Measurements from ENCODE around the gene GSK3A. TPM values are rescaled to one million over a fixed set of nuclear protein-coding genes. Genes with fewer than 3 reads are reported as not detected.

GSK3A gene
- total RNA-seq, 1 experiment from 2014 or later = 25.0 TPM

DNA sequence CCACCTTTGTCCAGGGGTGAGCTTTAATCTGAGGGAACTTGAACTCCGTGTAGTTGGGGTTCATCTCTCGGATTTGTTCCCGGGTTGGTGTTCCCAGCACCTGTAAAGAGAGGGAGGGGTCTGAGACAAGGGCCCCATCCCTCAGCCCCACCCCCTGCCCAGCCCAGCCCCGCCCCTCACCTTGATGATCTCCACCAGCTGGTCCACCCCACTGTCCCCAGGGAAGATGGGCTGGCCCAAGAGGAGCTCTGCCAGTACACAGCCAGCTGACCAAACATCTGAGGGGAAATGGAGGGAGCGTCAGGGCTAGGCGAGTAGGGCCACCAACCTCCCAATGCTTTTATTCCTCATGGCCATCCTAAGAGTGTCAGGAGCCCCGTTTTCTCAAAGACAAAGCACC lies 9.3 kb downstream of the GSK3A start:
- H3K9ac ChIP-seq (ENCODE audit: low read length) = no peak overlapping the region
- POLR2A ChIA-PET (ENCODE audit: unreplicated experiment) = no interaction called here
- no peaks in the 10 kb centered on the region for H3K9me3 ChIP-seq (ENCODE audit: low read length)
- no peaks in the 10 kb centered on the region for H3K9me2 ChIP-seq (replicated peaks; ENCODE audit: low read length)
- TF ChIP-seq EZH2 (IDR thresholded peaks at IDR 0.05; ENCODE audit: low read length, unreplicated experiment) = no peak
- TF ChIP-seq EZH2phosphoT487 (IDR thresholded peaks at IDR 0.05; ENCODE audit: borderline replicate concordance, low read length) = no peak
- TF ChIP-seq, protein P1, sequence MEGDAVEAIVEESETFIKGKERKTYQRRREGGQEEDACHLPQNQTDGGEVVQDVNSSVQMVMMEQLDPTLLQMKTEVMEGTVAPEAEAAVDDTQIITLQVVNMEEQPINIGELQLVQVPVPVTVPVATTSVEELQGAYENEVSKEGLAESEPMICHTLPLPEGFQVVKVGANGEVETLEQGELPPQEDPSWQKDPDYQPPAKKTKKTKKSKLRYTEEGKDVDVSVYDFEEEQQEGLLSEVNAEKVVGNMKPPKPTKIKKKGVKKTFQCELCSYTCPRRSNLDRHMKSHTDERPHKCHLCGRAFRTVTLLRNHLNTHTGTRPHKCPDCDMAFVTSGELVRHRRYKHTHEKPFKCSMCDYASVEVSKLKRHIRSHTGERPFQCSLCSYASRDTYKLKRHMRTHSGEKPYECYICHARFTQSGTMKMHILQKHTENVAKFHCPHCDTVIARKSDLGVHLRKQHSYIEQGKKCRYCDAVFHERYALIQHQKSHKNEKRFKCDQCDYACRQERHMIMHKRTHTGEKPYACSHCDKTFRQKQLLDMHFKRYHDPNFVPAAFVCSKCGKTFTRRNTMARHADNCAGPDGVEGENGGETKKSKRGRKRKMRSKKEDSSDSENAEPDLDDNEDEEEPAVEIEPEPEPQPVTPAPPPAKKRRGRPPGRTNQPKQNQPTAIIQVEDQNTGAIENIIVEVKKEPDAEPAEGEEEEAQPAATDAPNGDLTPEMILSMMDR (conservative IDR thresholded peaks at IDR 0.05; ENCODE audit: low read depth, low read length) = no peak
- intact Hi-C loops (cut with micrococcal nuclease) = no loop called here
- H2AFZ ChIP-seq (ENCODE audit: low read length) = no peak overlapping the region
- H3K27me3 ChIP-seq (ENCODE audit: low read length) = no peaks in the 10 kb centered on the region
- no peak overlapping the region for H3K4me2 ChIP-seq (ENCODE audit: low read length)
- no peaks in the 10 kb centered on the region for H3K4me1 ChIP-seq (ENCODE audit: insufficient read depth, low read length)
- ATAC-seq (no peak), DNase-seq (no peak)
- H4K20me1 ChIP-seq (ENCODE audit: low read length) = no peaks in the 10 kb centered on the region
- CTCF ChIA-PET = no interaction called here
- H3K27ac ChIP-seq (ENCODE audit: low read length) = no peak overlapping the region
- H3K79me2 ChIP-seq (ENCODE audit: low read length) = no peaks in the 10 kb centered on the region
- H3K36me3 ChIP-seq (ENCODE audit: low read depth, low read length) = no peaks in the 10 kb centered on the region; the same call in 1 of the 2 replicates
- BruUV-seq (replicated peaks) = no TSS peak
- no peaks in the 10 kb centered on the region for H3F3A ChIP-seq (ENCODE audit: low read length, unreplicated experiment)
- no peak overlapping the region for H3K4me3 ChIP-seq (ENCODE audit: low read length)

DNA sequence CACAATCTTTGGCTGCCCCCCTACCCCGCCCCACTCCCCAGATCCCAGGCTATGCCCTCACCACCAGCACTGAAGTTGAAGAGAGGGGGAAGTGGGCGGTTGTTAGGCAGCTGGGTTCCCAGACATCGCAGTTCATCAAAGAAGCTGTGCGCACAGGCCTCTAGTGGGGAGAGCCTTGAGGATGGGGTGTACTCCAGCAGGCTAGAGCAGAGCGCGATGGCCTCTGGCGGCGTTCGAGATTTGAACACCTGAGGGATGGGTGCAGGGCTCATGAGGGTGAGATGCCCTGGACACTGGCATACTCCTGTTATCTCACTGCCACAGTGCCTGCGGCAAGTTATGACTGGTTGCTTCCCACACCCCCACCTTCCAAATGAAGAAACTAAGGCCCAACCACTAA lies 10.0 kb downstream of the GSK3A start:
- POLR2A ChIA-PET (ENCODE audit: unreplicated experiment) = interaction anchor here (0.5 kb wide), 1 partner anchor 528 kb away, joined by 3 read pairs; no protein-coding TSS in a partner anchor
- H3K9me2 ChIP-seq (replicated peaks; ENCODE audit: low read length) = no peaks in the 10 kb centered on the region
- H3K27ac ChIP-seq (ENCODE audit: low read length) = no peak overlapping the region
- no peaks in the 10 kb centered on the region for H3K4me1 ChIP-seq (ENCODE audit: insufficient read depth, low read length)
- no peaks in the 10 kb centered on the region for H3K79me2 ChIP-seq (ENCODE audit: low read length)
- no peak overlapping the region for H3K4me3 ChIP-seq (ENCODE audit: low read length)
- no TSS peak for BruUV-seq (replicated peaks)
- no peaks in the 10 kb centered on the region for H3F3A ChIP-seq (ENCODE audit: low read length, unreplicated experiment)
- TF ChIP-seq EZH2phosphoT487 (IDR thresholded peaks at IDR 0.05; ENCODE audit: borderline replicate concordance, low read length) (no peak), EZH2 (IDR thresholded peaks at IDR 0.05; ENCODE audit: low read length, unreplicated experiment) (no peak)
- TF ChIP-seq, protein P1 (conservative IDR thresholded peaks at IDR 0.05; ENCODE audit: low read depth, low read length) = no peak
- no peaks in the 10 kb centered on the region for H4K20me1 ChIP-seq (ENCODE audit: low read length)
- H2AFZ ChIP-seq (ENCODE audit: low read length) = no peak overlapping the region
- no peak overlapping the region for H3K4me2 ChIP-seq (ENCODE audit: low read length)
- intact Hi-C loops (cut with micrococcal nuclease) = no loop called here
- H3K27me3 ChIP-seq (ENCODE audit: low read length) = no peaks in the 10 kb centered on the region
- no peaks in the 10 kb centered on the region; the same call in 1 of the 2 replicates for H3K36me3 ChIP-seq (ENCODE audit: low read depth, low read length)
- ATAC-seq (no peak), DNase-seq (no peak)
- no peak overlapping the region for H3K9ac ChIP-seq (ENCODE audit: low read length)
- CTCF ChIA-PET = no interaction called here
- no peaks in the 10 kb centered on the region for H3K9me3 ChIP-seq (ENCODE audit: low read length)

DNA sequence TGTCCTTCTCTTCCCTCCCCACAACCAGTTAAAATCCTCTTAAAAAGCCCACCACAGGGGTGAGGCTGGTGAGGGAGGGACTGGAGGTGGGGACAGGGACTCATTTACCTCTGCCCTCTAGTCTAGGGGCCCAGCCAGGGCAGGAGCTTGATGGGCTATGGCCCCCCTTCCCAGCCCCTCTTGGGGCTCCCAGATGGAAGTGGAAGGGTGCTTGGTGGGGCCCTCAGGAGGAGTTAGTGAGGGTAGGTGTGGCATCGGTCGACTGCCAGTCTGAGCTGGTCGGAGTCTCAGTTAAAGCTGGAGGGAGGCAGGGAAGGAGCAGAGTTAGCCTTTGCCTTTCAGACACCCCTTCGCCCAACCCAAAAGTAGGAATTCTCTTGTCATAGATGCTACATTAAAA lies 11.8 kb downstream of the GSK3A start:
- ATAC-seq = no peak
- no peak overlapping the region for H3K27ac ChIP-seq (ENCODE audit: low read length)
- BruUV-seq (replicated peaks) = no TSS peak

More for the DNA sequence above, 11.8 kb downstream of the GSK3A start:
- H3F3A ChIP-seq (ENCODE audit: low read length, unreplicated experiment) = no peaks in the 10 kb centered on the region
- H2AFZ ChIP-seq (ENCODE audit: low read length) = no peak overlapping the region
- H3K4me2 ChIP-seq (ENCODE audit: low read length) = no peak overlapping the region
- H3K27me3 ChIP-seq (ENCODE audit: low read length) = no peaks in the 10 kb centered on the region
- H3K9me3 ChIP-seq (ENCODE audit: low read length) = no peaks in the 10 kb centered on the region
- no peaks in the 10 kb centered on the region for H3K9me2 ChIP-seq (replicated peaks; ENCODE audit: low read length)
- no peaks in the 10 kb centered on the region; the same call in 1 of the 2 replicates for H3K36me3 ChIP-seq (ENCODE audit: low read depth, low read length)
- no peaks in the 10 kb centered on the region for H4K20me1 ChIP-seq (ENCODE audit: low read length)
- POLR2A ChIA-PET (ENCODE audit: unreplicated experiment) = no interaction called here
- CTCF ChIA-PET = no interaction called here
- intact Hi-C loops (cut with micrococcal nuclease) = no loop called here
- no peaks in the 10 kb centered on the region for H3K4me1 ChIP-seq (ENCODE audit: insufficient read depth, low read length)
- no peak overlapping the region for H3K9ac ChIP-seq (ENCODE audit: low read length)
- H3K4me3 ChIP-seq (ENCODE audit: low read length) = no peak overlapping the region
- TF ChIP-seq EZH2 (IDR thresholded peaks at IDR 0.05; ENCODE audit: low read length, unreplicated experiment) = no peak
- peaks cover 3% of the 10 kb centered on the region; the same call in 1 of the 2 replicates for H3K79me2 ChIP-seq (ENCODE audit: low read length)
- no peak for DNase-seq
